Uterine smooth muscle cell (primary cell): ENCODE data around the gene SMIM34. TPM values are rescaled to one million over a fixed set of nuclear protein-coding genes. Genes with fewer than 3 reads are reported as not detected.

Experiments used
- total RNA-seq: library from RNA; depleted of rRNA; stranded (reverse); fragments of >200 nt; gene quantifications from 2 replicates; pipeline ENCODE4 v1.2.3, GENCODE V29; 2014

The SMIM34 gene
- not detected in 2 replicates for total RNA-seq

DNA sequence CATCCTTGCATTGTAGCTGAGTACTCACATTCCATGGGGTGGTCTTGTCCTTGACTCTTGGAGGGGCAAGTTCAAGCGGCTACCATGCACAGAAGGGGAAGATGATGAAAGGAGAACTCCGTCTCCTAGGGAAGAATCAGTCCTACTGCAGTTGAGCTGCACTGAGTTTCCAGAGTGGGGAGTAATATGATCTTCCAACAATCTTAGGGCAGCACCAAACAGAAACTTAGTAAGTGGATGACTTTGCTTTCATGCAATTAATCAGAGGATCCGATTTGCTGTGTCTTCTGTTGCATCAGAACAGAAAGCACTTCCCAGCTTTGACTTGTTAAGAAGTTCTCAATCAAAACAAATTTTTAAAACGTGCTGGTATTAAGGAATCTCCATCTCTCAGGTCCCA lies at the start of gene SMIM34:
Gene SMIM34 (minus strand): TSS at position 147 of the 400 bp plus-strand sequence. CDS start 112 bp downstream, at position 35.

GRCh38 chr21:34374940-34375618 lies 48.7 kb downstream of the SMIM34 start, which contains the start of gene SMIM11:
TSS of gene SMIM11 (plus strand) at chr21:34375507. CDS start at chr21:34379505, 3,998 bp downstream.

Other genes starting within 250 kb of the SMIM34 start
- not detected in 2 replicates for gene KCNE2, start 59.9 kb downstream of the SMIM34 start, total RNA-seq
- 4.5 and 9.9 TPM in 2 replicates for gene SMIM11, start 48.4 kb downstream of the SMIM34 start, total RNA-seq
- 0.12 TPM in 1 of 2 replicates, not detected in the other for gene KCNE1, start 88.3 kb upstream of the SMIM34 start, total RNA-seq
- gene RCAN1, start 191.2 kb upstream of the SMIM34 start, total RNA-seq, result 112 and 161 TPM in 2 replicates
- gene CLIC6, start 245.0 kb upstream of the SMIM34 start, total RNA-seq, result 0.11 and 0.25 TPM in 2 replicates